SU-DHL-6 (cell line): ENCODE measurements around the gene KNDC1.

Experiments
- H2AFZ ChIP-seq: fragments of 200-600 bp; sonication (generic); 2 replicates; pipeline ENCODE4 v1.6.1; 2014; ENCODE audit warnings: low read depth, mild to moderate bottlenecking, moderate library complexity, mixed read lengths, antibody characterized with exemption, low read length; ENCODE audit not compliant: severe bottlenecking
- H3F3A ChIP-seq: fragments of 200-600 bp; shearing (Covaris generic); 2 replicates; pipeline ENCODE4 v1.6.0; 2016; ENCODE audit warnings: antibody characterized with exemption, mild to moderate bottlenecking; ENCODE audit not compliant: insufficient read depth
- H3K27ac ChIP-seq: fragments of 200-600 bp; sonication (generic); 2 replicates; pipeline ENCODE4 v1.5.1; 2016; ENCODE audit warnings: low read depth, mild to moderate bottlenecking, low read length, moderate library complexity, mixed read lengths
- H3K27me3 ChIP-seq: fragments of 200-600 bp; sonication (generic), shearing (Covaris generic); 2 replicates; pipeline ENCODE4 v1.6.0; 2014; ENCODE audit warnings: mild to moderate bottlenecking, low read length
- H3K36me3 ChIP-seq: fragments of 200-600 bp; sonication (generic); 2 replicates; pipeline ENCODE4 v1.6.1; 2014; ENCODE audit warnings: mild to moderate bottlenecking, low read length, mixed read lengths
- H3K4me2 ChIP-seq: fragments of 300-600, 200-600 bp; shearing (Covaris generic), sonication (generic); 2 replicates; pipeline ENCODE4 v1.6.0; 2014; ENCODE audit warnings: low read length, low read depth, mild to moderate bottlenecking; ENCODE audit not compliant: poor library complexity, severe bottlenecking
- H3K4me3 ChIP-seq: fragments of 200-600 bp; sonication (generic); 2 replicates; pipeline ENCODE4 v1.5.1; 2014; ENCODE audit warnings: antibody characterized with exemption, low read length, mild to moderate bottlenecking, mixed read lengths; ENCODE audit not compliant: insufficient read depth, poor library complexity, severe bottlenecking
- H3K79me2 ChIP-seq: fragments of 200-600 bp; sonication (generic); 2 replicates; pipeline ENCODE4 v1.6.1; 2014; ENCODE audit warnings: mild to moderate bottlenecking, low read length, moderate library complexity; ENCODE audit not compliant: insufficient read depth
- H3K9ac ChIP-seq: fragments of 200-600 bp; sonication (generic); 2 replicates; pipeline ENCODE4 v1.7.0; 2014; ENCODE audit warnings: mild to moderate bottlenecking, low read length
- H3K9me2 ChIP-seq: fragments of 200-600 bp; sonication (generic); replicated peaks from 2 replicates; pipeline ENCODE4 v1.6.1; 2014; ENCODE audit warnings: low read length; ENCODE audit not compliant: insufficient read depth
- H3K9me3 ChIP-seq: fragments of 200-600 bp; sonication (generic); 2 replicates; pipeline ENCODE4 v1.6.1; 2014; ENCODE audit warnings: low read length, mixed read lengths; ENCODE audit not compliant: insufficient read depth
- H4K20me1 ChIP-seq: fragments of 200-600 bp; sonication (generic); 2 replicates; pipeline ENCODE4 v1.6.1; 2014; ENCODE audit warnings: low read depth, mild to moderate bottlenecking, antibody characterized with exemption, low read length, moderate library complexity, mixed read lengths
- CTCF ChIP-seq: fragments of 200-600 bp; sonication (generic); IDR thresholded peaks from one replicate; pipeline ENCODE4 v1.5.1; 2017; ENCODE audit warnings: antibody characterized with exemption, mild to moderate bottlenecking, low read length, moderate library complexity; ENCODE audit not compliant: insufficient read depth, poor library complexity, severe bottlenecking
- EZH2phosphoT487 ChIP-seq: fragments of 200-600 bp; sonication (generic), shearing (Covaris generic); conservative IDR thresholded peaks from 2 replicates; pipeline ENCODE4 v1.6.1; 2018; ENCODE audit warnings: mild to moderate bottlenecking, antibody characterized with exemption, low read length, moderate library complexity, mixed read lengths

Gene KNDC1

GRCh38 chr10:133139551-133140065 is 20.4 kb upstream of the KNDC1 start:
- TF ChIP-seq EZH2phosphoT487: no peak
- no peak for TF ChIP-seq CTCF

GRCh38 chr10:133140417-133141143 is 19.4 kb upstream of the KNDC1 start:
- Histone ChIP-seq H3K9me2 (no peaks in the 10 kb centered on the region), H3K79me2 (no peaks in the 10 kb centered on the region), H3K9me3 (no peaks in the 10 kb centered on the region), H4K20me1 (no peaks in the 10 kb centered on the region), H3F3A (no peaks in the 10 kb centered on the region), H3K4me2 (no peak overlapping the region), H3K9ac (no peak overlapping the region), H2AFZ (no peak overlapping the region), H3K36me3 (no peaks in the 10 kb centered on the region), H3K4me3 (no peak overlapping the region), H3K27me3 (no peaks in the 10 kb centered on the region), H3K27ac (no peak overlapping the region)
- no peak for TF ChIP-seq CTCF
- TF ChIP-seq EZH2phosphoT487: no peak

More at GRCh38 chr10:133139551-133140065, 20.4 kb upstream of the KNDC1 start:
- H3K9me2 ChIP-seq: no peaks in the 10 kb centered on the region
- no peaks in the 10 kb centered on the region for H3K27me3 ChIP-seq
- no peak overlapping the region for H2AFZ ChIP-seq
- H3K4me2 ChIP-seq: no peak overlapping the region
- no peaks in the 10 kb centered on the region for H3F3A ChIP-seq
- H3K27ac ChIP-seq: no peak overlapping the region
- H3K36me3 ChIP-seq: no peaks in the 10 kb centered on the region
- H3K9me3 ChIP-seq: no peaks in the 10 kb centered on the region
- no peaks in the 10 kb centered on the region for H4K20me1 ChIP-seq
- no peak overlapping the region for H3K4me3 ChIP-seq
- no peaks in the 10 kb centered on the region for H3K79me2 ChIP-seq
- no peak overlapping the region for H3K9ac ChIP-seq

- Histone ChIP-seq H3K27me3 (no peaks in the 10 kb centered on the region), H3K9ac (no peak overlapping the region), H3K36me3 (no peaks in the 10 kb centered on the region), H3K4me3 (no peak overlapping the region), H3K79me2 (no peaks in the 10 kb centered on the region), H3F3A (no peaks in the 10 kb centered on the region), H4K20me1 (no peaks in the 10 kb centered on the region), H3K4me2 (no peak overlapping the region), H3K9me3 (no peaks in the 10 kb centered on the region), H3K27ac (no peak overlapping the region), H3K9me2 (no peaks in the 10 kb centered on the region), H2AFZ (no peak overlapping the region)
- TF ChIP-seq CTCF: no peak
- no peak for TF ChIP-seq EZH2phosphoT487
Measured at GRCh38 chr10:133141144-133141957, 18.7 kb upstream of the KNDC1 start.
